Measurements from ENCODE around the gene SKA2.
"Not testable (repeated sequence)": the region's sequence is repeated elsewhere in the genome, so short reads cannot be mapped to it uniquely, and the experiment has no call there.

The SKA2 gene

GRCh38 chr17:59097876-59098275 lies 57.1 kb downstream of the SKA2 start:
- no peak for DNase-seq (ENCODE audit: low spot score)

- no peak for DNase-seq (ENCODE audit: low spot score)
These were observed 60.0 kb downstream of the SKA2 start for GRCh38 chr17:59094861-59095530.

- no peak for DNase-seq (ENCODE audit: low spot score)
These were observed 61.2 kb downstream of the SKA2 start for GRCh38 chr17:59093702-59094231.

DNA sequence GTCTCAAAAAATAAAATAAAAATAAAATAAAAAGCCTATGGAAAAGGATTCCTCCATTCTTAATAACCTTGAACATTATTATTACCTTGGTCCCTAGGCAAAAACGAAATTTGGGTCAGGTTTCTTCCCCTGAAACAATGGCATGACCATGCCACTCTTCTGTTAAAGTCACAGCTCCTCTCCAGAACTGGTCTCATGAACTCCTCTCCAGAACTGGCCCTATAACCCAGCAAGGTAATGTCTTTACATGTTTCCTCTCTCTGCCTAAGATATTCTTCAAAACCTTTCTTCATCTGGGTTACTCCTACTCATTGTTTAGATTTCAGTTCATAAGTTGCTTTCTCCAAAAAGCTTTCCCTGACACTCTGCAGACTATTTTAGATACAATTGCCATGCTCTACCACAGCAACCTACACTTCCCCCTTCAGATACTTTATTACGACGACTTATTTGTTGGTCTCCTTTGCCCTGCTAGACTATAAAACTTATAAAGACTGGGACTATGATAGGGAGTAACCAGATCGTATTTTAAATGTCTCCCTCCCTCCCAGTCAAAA lies 61.8 kb downstream of the SKA2 start:
- no peak for DNase-seq (ENCODE audit: low spot score)

- DNase-seq (ENCODE audit: low spot score) = not testable (repeated sequence)
These were observed 64.4 kb downstream of the SKA2 start for GRCh38 chr17:59090593-59090992.

DNA sequence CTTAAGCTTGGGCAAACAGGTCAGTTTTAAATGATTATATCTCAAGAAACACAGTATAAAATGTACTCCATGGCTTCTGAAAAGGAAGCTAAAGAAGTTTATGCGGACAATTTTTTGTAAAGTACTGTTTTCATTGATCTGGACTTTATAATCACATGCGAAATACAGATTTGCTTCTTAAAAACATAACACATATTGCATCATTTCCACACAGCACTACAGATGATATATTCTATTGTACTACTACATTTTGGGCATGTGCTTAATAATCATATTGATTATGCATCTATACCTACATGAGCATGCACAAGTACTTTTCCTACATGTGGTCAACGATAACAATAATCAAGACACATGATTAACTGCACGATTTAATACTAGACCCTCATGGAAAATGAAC lies 70.8 kb downstream of the SKA2 start:
- DNase-seq (ENCODE audit: low spot score) = no peak

GRCh38 chr17:59074494-59074893 lies 80.5 kb downstream of the SKA2 start:
- DNase-seq (ENCODE audit: low spot score) = no peak

GRCh38 chr17:59073972-59074371 lies 81.0 kb downstream of the SKA2 start:
- DNase-seq (ENCODE audit: low spot score) = no peak

- no peak for DNase-seq (ENCODE audit: low spot score)
These were observed 85.1 kb downstream of the SKA2 start for GRCh38 chr17:59069856-59070255.

DNA sequence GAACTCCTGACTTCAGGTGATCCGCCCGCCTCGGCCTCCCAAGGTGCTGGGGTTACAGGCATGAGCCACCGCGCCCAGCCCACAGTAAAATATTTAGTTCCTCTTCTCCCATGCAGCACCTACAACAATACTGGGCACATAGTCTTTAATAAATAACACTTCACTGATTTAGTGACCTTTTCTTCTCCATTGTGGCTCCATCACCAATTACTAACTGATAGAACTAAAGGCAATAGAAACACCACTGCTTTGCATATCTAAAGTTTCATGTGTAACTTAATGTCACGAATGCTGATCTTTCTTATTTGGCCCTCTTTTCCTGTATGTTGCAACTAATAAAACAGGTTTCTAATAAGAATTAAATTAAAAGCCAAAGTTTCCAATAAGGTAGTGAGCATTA lies 87.2 kb downstream of the SKA2 start:
- no peak for DNase-seq (ENCODE audit: low spot score)

GRCh38 chr17:59067340-59067739 lies 87.6 kb downstream of the SKA2 start:
- no peak for DNase-seq (ENCODE audit: low spot score)

- no peak for DNase-seq (ENCODE audit: low spot score)
These were observed 92.5 kb downstream of the SKA2 start for GRCh38 chr17:59062509-59062908.
